Activated CD8-positive, alpha-beta memory T cell treated with anti-CD3 and anti-CD28 coated beads, Interleukin-2, amount 50 U/mL, for 1 hour (primary cell): ENCODE data around the gene SPOP.
"Not testable (repeated sequence)": the region's sequence is repeated elsewhere in the genome, so short reads cannot be mapped to it uniquely, and the experiment has no call there.

Experiments
- DNase-seq: peaks from one replicate; pipeline ENCODE4 v3.0.0-alpha.2; 2020; ENCODE audit errors: extremely low read depth

The SPOP gene

GRCh38 chr17:49551221-49552069, 126.5 kb downstream of the SPOP start:
- DNase-seq, result no peak

DNA sequence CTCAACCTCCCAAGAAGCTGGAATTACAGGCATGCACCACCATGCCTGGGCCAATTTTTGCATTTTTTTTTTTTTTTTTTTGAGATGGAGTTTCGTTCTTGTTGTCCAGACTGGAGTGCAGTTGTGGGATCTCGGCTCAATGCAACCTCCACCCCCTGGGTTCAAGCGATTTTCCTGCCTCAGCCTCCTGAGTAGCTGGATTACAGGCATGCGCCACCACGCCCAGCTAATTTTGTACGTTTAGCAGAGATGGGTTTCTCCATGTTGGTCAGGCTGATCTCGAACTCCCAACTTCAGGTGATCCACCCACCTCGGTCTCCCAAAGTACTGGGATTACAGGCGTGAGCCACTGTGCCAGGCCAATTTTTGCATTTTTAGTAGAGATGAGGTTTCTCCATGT, 127.1 kb downstream of the SPOP start:
- DNase-seq, result not testable (repeated sequence)

DNA sequence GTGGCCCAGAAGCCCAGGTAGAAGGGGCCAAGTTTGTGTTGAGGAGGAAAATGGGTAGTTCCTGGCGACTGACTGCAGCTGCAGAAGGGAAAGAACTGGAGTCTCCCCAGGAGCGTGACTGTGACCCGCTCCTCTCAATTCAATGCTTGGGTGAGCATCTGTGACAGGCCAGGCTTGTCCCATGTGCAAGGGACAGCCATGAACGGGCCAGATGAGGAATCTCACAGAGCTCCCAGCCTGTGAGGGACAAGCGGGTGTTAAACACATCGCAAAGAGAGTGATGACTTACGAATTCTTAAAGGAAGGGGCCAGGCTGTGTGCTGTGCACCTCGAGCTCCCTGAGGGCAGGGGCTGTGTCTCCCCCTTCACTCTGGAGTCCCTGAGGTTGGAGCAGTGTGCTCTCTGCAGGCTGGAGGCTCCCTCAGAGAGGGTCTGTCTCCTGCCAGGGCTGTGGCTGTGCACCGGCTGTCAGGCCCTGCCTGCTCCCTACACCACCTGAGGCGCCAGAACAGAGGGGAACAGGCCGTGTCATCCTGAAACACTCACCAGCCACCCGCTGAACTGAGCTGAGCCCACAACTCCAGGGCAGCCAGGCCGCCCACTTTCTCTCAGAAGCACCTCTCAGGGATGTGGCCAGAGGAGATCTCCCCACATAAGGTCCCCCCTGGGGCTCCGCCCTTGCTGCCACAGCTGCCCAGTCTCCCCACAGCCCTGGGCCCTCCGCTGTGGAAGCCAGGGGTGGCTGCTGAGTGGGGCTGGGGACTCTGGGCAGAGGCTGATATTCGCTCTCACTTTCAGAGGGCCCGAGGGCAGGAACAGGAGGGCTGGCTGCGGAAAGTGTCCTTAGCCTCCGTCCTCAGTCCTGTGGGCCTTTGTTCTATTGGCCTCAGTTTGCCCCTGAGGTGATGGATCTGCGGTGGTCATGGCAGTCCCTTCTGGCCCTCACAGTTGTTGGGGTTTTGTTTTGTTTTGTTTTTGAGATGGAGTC, 127.9 kb downstream of the SPOP start:
- DNase-seq, result no peak

DNA sequence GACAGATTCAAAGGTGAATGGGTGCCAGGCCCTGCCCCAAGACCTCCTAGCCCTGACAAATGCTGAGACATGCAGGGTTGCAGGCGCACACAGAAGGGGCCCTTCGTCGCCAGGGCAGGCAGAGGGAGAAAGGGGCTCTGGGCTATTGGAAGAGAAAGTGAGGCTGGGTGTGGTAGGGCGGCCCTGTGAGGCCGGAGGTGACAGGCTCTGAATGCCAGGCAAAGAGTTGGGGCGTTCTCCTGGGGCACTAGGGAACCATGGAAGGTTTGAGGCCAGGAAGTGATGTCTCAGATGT, 128.6 kb downstream of the SPOP start:
- no peak for DNase-seq
